Activated CD4-positive, alpha-beta T cell treated with anti-CD3 and anti-CD28 coated beads, Interleukin-2, amount 50 U/mL, for 4 hours (primary cell): ENCODE measurements around the gene POLR1H.

Source experiments
- DNase-seq, 2 experiments: peaks; one replicate each; pipeline ENCODE4 v3.0.0-alpha.2; 2020

The POLR1H gene

DNA sequence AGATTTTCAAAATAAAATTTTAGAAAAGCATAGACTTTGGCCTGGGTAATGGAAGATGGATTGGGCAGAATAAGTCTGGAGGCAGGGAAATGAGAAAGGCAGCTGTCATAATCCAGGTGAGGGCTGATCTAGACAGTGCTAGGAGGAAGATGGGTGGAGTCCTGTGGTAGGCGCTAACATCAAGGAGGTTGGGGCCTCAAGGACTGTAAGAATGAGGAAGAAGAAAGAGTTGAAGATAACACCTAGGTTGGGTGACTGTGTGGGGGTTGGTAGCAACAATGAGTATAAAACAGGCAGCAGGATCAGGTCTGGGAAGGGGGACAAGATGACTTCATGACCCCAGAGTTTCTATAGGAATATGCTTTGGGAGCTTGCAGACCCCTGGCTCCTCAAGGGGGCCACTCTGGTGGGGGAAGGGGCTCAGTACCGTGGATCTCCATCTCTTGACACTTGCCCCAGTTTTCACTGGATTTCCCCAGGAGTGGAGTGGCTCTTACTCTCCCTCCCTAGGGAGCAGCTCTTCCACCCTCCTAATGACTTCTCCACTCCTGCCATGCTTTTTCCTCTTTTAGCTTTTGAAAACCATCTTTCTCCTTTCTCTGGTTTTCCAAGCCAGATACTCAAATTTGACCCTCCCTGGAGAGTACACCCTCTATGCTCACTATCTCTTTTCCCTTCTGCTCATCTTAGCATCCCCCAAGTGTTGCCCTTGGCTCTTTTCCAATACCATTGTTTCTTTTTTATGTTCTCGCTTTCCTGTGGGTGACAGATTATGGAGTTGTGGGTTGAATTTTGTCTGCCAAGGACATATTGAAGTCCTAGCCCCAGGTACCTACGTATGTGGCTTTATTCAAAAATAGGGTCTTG lies 37.1 kb downstream of the POLR1H start:
- DNase-seq, result no peak

DNA sequence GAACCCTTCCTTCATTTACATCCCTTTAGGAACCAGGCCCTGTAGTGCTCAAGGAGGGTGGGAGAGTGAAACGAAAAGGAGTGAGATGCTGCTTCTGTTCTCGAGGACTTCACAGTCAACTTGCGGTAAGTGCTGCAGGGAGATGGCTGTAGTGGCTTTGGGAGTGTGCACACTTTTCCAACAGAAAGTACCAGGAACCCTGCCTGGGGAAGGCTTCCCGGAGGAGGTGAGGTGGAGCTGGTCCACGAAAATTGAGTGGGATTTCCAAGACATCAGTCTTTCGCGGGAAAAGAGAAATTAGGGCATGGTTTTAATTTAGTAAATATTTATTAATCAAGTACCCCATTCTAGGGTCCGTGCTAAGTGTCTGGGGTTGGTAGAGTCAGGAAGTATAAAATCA lies 39.1 kb downstream of the POLR1H start:
- DNase-seq, result no peak

DNA sequence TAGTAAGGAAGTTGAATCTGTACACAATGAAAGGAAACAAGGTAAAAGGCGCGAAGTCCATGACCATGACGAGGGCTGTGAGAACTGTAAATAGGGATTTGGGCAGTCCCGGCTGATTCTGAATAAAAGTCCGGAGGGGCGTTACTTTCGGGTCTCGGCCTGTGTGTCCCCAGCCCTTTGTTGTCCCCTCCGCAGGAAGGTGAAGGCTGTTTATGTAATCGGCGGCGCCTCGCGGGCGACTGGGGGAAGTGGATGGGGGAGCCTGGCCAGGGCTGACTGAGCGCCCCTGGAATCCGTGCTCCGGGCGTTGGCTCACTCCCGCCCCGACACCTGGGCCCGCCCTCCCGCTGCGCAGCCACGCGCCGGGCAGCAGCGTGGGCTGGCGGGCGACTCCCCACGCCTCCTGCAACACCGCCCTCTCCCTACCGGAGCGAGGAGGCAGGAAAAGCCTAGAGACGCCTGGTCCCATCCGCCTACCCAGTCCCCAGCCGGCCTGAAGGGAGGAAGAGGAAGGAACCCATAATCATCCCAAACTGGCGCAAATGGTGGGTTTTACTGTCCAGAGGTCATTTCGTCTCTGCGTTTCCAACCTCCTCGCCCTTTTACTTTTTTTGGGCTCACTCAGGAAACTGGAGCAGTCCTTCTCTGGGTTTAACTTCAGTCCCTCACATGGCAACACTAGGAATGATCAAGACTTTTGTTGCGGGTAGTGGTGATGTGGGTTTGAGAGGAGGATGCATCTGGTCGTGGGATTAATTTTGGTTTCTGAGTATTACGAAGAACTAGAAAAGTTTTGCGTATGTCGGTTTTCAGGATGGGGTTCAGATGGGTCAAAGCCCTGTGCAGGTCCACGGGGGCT lies 39.7 kb downstream of the POLR1H start:
- DNase-seq, result peak in 1 of 2 experiments; percentile 8

- DNase-seq, result peak; percentile 46 to 53
Measured at GRCh38 chr6:30101444-30102413, 40.7 kb downstream of the POLR1H start.

DNA sequence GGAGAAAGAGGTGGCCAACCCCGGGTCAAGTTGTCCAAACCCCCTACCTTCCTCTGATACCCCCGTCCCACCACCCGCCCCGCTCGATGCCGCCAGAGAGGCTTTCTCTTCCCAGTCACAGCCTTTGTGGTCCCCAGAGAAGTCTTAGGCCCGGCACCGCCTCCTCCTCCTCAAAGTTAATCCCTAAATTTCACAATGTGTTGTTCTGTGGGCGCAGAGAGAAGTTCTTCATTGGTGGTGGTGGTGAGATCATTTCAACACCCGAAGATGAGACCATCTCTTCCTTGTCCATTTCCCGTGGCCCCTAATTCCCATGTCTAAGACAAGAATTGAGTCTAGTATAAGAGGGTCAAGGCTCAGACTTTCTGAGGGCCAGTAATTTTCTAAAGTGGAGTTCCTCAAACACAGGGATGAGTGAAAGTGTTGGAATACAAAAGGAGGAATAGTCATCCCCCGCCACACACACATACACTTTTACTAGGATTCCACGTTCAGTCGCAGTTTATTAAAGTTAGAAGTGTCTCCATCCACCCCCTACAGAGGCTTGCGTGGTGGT lies 41.4 kb downstream of the POLR1H start:
- no peak for DNase-seq

DNA sequence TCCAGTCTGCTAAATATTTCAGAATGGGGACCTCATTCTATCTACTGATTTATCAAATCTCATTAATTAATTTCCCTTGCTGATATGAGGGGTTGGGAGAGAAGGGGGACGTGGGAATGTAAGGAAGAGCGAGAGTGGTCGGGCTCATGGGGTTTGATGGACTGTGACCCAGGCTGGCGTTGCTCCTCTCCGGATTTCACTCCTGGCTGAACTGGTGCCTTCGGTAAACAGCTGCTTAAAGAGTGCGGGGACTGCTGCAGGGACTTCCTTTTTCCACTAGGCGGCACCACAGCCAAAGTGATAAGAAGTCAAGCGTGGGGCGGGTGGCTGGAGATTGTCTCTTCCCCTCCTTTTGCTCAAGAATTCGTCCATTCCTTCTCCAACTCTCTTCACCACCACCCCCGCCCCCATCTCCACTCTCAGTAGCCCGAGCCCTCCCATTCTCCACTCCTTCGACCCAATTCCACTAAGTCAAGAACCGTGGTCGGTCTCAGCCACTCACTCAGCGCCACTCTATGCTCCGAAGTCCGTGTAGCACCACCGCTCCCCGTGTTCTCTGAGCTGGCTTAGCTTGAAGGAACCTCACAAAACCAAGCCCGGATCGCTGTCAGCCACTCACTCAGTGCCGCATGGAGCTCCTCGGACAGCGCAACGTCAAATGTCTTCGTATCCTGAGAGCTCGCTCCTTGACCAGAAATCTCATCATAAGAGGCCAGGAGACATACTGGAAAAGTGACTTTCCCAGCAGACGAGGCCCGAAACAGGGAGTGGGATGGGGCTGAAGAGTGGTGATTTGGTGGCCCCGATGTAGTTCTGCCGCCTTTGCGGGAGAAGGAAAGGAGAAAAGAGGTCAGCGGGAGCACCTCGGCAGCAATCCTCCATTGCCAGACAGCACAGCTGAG lies 42.2 kb downstream of the POLR1H start:
- DNase-seq, result peak; percentile 79 to 82

DNA sequence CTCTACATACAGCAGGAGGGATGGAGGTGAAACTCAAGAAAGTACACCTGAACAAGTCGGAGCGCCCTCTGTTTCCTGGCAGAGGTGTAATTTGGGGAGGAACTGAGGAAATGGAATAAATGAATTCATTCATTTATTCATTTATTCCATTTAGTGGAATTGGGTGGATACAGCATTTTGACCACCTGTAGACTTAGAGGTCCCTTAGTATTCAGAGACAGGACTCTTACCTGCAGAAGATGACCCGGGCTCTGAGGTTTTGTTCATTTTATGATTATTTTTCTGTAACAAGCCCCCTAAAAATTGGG lies 42.8 kb downstream of the POLR1H start:
- no peak for DNase-seq

DNA sequence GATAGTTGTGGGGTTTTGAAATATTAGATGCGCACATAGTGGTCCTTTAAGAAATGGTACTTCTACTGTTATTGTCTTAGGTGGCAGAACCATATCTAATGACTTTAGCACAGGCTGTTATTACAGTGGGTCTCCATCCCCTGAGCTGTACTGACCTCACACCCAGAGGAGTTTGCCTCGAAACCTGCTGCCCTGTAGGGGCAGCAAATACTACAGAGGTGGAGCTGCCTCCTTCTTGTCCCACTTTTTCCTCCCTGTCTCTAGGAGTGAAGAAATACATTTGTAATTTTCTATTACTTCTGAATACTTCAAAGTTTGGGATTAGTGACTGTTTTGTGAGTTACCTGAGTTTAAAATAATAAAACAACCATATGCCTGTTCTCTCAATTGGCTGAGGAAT lies 43.6 kb downstream of the POLR1H start:
- DNase-seq, result no peak

DNA sequence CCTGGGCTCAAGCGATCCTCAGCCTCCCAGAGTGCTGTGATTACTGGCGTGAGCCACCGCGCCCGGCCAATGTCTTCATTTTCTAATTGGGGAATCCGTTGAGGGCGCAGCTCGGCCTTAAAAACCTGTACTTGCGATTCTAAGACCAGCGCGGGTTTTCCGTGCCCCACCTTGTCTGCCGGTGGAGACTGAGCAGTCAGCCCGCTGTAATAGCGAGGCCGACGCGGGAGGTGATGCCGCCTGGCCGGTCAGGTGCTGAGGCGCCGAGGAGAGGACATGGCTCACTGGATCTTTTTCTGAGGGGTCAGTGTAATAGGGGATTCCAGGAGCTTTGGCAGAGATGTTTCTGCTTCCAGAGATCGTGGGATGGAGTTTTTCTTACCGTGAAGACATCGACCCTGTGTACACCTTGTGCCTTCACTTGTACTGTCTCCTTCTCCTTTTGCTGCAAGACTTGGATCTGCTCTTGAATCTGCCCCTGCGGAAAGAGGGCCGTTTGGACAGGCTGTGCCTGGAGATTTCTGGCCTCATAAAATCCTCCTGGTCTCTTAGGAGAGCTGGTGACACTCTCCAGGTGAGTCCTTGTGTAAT lies 50.3 kb downstream of the POLR1H start:
- DNase-seq, result no peak

- no peak for DNase-seq
Measured at GRCh38 chr6:30112402-30112994, 51.4 kb downstream of the POLR1H start.

- DNase-seq, result no peak
Measured at GRCh38 chr6:30113003-30113759, 52.1 kb downstream of the POLR1H start, which contains the start of gene TRIM31. TRIM31 (minus strand) TSS chr6:30113090; CDS start chr6:30112805, 285 bp downstream.

DNA sequence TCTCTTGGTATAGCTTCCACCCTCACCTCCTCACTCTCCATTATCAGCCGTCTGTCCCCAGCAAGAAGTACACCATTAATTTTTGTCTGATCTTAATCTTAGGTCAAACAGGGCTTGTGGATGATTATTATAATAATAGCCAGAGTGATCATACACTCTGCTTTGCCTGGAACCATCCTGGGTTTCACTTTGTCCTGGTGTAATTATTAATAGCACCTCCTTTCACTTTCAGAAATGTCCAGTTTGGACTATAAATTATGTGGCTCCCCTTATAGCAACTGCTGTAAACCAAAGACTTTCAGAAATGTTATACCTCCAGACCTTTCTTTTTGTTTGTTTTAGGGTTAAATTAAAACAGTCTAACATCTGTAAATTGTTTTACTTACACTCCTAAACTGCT lies 52.8 kb downstream of the POLR1H start:
- DNase-seq, result no peak
